Smooth muscle cell (in vitro differentiated cells): Measurements from ENCODE around the gene ICA1. TPM values are rescaled to one million over a fixed set of nuclear protein-coding genes. Genes with fewer than 3 reads are reported as not detected.

Experiments used
- DNase-seq: peaks from one replicate; lab custom pipeline; 2025; ENCODE audit not compliant: unreplicated experiment; lab: John Stamatoyannopoulos, UW
- H2AFZ ChIP-seq: fragments of 200-600 bp; sonication (generic); 2 replicates; pipeline ENCODE4 v1.6.0; 2016; ENCODE audit warnings: antibody characterized with exemption, low read depth, mild to moderate bottlenecking
- H3F3A ChIP-seq: fragments of 200-600 bp; sonication (generic); 2 replicates; pipeline ENCODE4 v1.6.0; 2017; ENCODE audit warnings: antibody characterized with exemption, low read depth
- H3K27ac ChIP-seq: fragments of 200-600 bp; sonication (generic); 2 replicates; pipeline ENCODE4 v1.5.1; 2016; ENCODE audit warnings: low read depth, mild to moderate bottlenecking
- H3K27me3 ChIP-seq: fragments of 200-600 bp; sonication (generic); 2 replicates; pipeline ENCODE4 v1.6.1; 2016; ENCODE audit warnings: low read depth, mild to moderate bottlenecking
- H3K36me3 ChIP-seq: fragments of 200-600 bp; sonication (generic); 2 replicates; pipeline ENCODE4 v1.5.1; 2016; ENCODE audit warnings: low read depth
- H3K4me1 ChIP-seq: fragments of 200-600 bp; sonication (generic); 2 replicates; pipeline ENCODE4 v1.5.1; 2016; ENCODE audit warnings: low read depth
- H3K4me2 ChIP-seq: fragments of 200-600 bp; sonication (generic); 2 replicates; pipeline ENCODE4 v1.6.0; 2016; ENCODE audit warnings: mild to moderate bottlenecking
- H3K4me3 ChIP-seq: fragments of 200-600 bp; sonication (generic); 2 replicates; pipeline ENCODE4 v1.5.1; 2016; ENCODE audit warnings: mild to moderate bottlenecking
- H3K79me2 ChIP-seq: fragments of 200-600 bp; sonication (generic); 2 replicates; pipeline ENCODE4 v1.6.0; 2016; ENCODE audit warnings: low read depth, mild to moderate bottlenecking
- H3K9ac ChIP-seq: fragments of 200-600 bp; sonication (generic); 2 replicates; pipeline ENCODE4 v1.6.0; 2016; ENCODE audit warnings: low read depth
- H3K9me3 ChIP-seq: fragments of 200-600 bp; sonication (generic); replicated peaks from 2 replicates; pipeline ENCODE4 v1.5.1; 2016; ENCODE audit warnings: low read depth
- H4K20me1 ChIP-seq: fragments of 200-600 bp; sonication (generic); 2 replicates; pipeline ENCODE4 v1.6.0; 2016; ENCODE audit warnings: low read depth
- WGBS: methylation state at CpG from one replicate; pipeline ENCODE4 v1.1.7; 2016; ENCODE audit warnings: low lambda C conversion rate; 5-methylcytosine and 5-hydroxymethylcytosine counted together
- polyA plus RNA-seq: library from polyadenylated mRNA; unstranded; fragments of >200 nt; fragmentation: Nextera tagmentation; extraction: Ambion mirVana; gene quantifications from 2 replicates; pipeline ENCODE4 v1.2.1, GENCODE V29; 2016
- total RNA-seq: library from RNA; depleted of rRNA; stranded (reverse); fragments of >200 nt; gene quantifications from 2 replicates; pipeline ENCODE4 v1.2.3, GENCODE V29; 2014
- TF ChIP-seq, protein P1 (sequence below): fragments of 200-600 bp; sonication (generic); IDR thresholded peaks from 2 replicates; pipeline ENCODE4 v1.5.1; 2017; ENCODE audit warnings: borderline replicate concordance, mild to moderate bottlenecking, antibody characterized with exemption; ENCODE audit not compliant: insufficient read depth, poor library complexity, severe bottlenecking

Gene ICA1
- total and polyA plus RNA-seq, 2 experiments from 2014 or later, result 4.3 to 5.0 TPM

GRCh38 chr7:8177109-8177933, 84.6 kb downstream of the ICA1 start:
- no peak for DNase-seq
- Histone ChIP-seq H2AFZ (no peak overlapping the region), H3K4me1 (peaks cover 6% of the 10 kb centered on the region), H3F3A (no peaks in the 10 kb centered on the region), H3K27ac (no peak overlapping the region), H3K27me3 (no peaks in the 10 kb centered on the region), H3K4me3 (no peak overlapping the region), H3K9ac (no peak overlapping the region), H3K9me3 (no peaks in the 10 kb centered on the region), H4K20me1 (no peaks in the 10 kb centered on the region), H3K4me2 (no peak overlapping the region), H3K36me3 (no peaks in the 10 kb centered on the region), H3K79me2 (no peaks in the 10 kb centered on the region)
- TF ChIP-seq, protein P1, sequence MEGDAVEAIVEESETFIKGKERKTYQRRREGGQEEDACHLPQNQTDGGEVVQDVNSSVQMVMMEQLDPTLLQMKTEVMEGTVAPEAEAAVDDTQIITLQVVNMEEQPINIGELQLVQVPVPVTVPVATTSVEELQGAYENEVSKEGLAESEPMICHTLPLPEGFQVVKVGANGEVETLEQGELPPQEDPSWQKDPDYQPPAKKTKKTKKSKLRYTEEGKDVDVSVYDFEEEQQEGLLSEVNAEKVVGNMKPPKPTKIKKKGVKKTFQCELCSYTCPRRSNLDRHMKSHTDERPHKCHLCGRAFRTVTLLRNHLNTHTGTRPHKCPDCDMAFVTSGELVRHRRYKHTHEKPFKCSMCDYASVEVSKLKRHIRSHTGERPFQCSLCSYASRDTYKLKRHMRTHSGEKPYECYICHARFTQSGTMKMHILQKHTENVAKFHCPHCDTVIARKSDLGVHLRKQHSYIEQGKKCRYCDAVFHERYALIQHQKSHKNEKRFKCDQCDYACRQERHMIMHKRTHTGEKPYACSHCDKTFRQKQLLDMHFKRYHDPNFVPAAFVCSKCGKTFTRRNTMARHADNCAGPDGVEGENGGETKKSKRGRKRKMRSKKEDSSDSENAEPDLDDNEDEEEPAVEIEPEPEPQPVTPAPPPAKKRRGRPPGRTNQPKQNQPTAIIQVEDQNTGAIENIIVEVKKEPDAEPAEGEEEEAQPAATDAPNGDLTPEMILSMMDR, result no peak
- 92% methylated on average over 4 of the region's 4 CpGs for WGBS

GRCh38 chr7:8176370-8177081, 85.4 kb downstream of the ICA1 start:
- TF ChIP-seq, protein P1, result no peak
- H3F3A ChIP-seq, result no peaks in the 10 kb centered on the region
- no peak overlapping the region for H3K27ac ChIP-seq
- H3K4me1 ChIP-seq, result peaks cover 6% of the 10 kb centered on the region
- H3K4me3 ChIP-seq, result no peak overlapping the region
- no peak overlapping the region for H3K9ac ChIP-seq
- no peaks in the 10 kb centered on the region for H3K27me3 ChIP-seq
- no peaks in the 10 kb centered on the region for H3K9me3 ChIP-seq
- H2AFZ ChIP-seq, result no peak overlapping the region
- H3K4me2 ChIP-seq, result no peak overlapping the region
- H4K20me1 ChIP-seq, result no peaks in the 10 kb centered on the region
- 72% methylated on average over 10 of the region's 10 CpGs for WGBS
- no peaks in the 10 kb centered on the region for H3K36me3 ChIP-seq
- no peaks in the 10 kb centered on the region for H3K79me2 ChIP-seq
- no peak for DNase-seq

DNA sequence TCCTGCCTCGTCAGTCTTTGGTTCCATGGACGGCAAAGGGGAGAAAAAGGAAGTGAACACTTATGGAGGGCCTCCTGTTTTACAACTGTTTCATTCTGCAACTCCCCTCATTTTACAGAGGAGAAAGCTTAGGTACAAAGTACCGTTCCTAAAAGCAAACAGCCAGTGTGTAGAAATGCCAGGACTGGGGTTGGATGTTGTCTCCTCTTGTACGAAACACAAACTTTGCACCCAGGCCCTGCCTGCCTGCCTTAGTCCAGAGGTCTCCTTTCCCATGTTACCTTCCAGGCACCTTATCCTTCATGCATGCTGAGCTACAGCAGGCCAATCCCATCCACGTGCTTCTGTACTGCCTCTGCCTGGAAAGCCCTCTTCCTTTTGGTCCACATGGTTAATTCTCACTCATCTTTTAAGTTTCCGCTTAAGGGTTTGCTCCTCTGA, 86.0 kb downstream of the ICA1 start:
- Histone ChIP-seq H2AFZ (no peak overlapping the region), H3K27me3 (no peaks in the 10 kb centered on the region), H3K4me2 (no peak overlapping the region), H3K9me3 (no peaks in the 10 kb centered on the region), H3K27ac (no peak overlapping the region), H3K79me2 (no peaks in the 10 kb centered on the region), H3K4me1 (peaks cover 6% of the 10 kb centered on the region), H3F3A (no peaks in the 10 kb centered on the region), H3K4me3 (no peak overlapping the region), H3K9ac (no peak overlapping the region), H4K20me1 (no peaks in the 10 kb centered on the region), H3K36me3 (no peaks in the 10 kb centered on the region)
- 91% methylated on average over 6 of the region's 6 CpGs for WGBS
- TF ChIP-seq, protein P1, result no peak
- no peak for DNase-seq
